ENCODE data around the gene DBR1. TPM values are rescaled to one million over a fixed set of nuclear protein-coding genes. Genes with fewer than 3 reads are reported as not detected.
"Not testable (repeated sequence)": the region's sequence is repeated elsewhere in the genome, so short reads cannot be mapped to it uniquely, and the experiment has no call there.

The DBR1 gene
- polyA plus RNA-seq, 3 donors, result 19.9 to 23.1 (median 21.4) TPM

GRCh38 chr3:138197524-138197923 is 22.8 kb upstream of the DBR1 start:
- no peak for DNase-seq (ENCODE audit: extremely low read depth in 1 of 11, low read depth in 9 of 11, low spot score in 4 of 11)

DNA sequence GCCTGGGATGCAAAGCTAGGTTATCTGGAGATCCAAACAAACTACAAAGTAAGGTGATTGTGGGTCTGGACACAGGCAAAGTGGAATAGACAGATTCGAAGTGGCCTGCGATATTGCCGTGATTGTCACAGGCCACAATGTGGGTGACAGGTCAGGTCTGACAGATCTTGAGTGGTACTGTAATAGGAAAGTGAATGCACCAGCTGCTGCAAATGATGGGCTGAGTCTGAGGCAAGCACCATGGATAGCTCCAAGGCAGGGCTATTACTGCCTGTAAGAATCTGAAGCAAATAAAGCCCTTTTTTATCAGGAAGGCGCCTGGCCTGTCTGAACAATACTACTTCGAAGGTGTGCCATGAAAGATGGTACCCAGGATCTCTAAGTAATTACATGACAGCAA is 22.3 kb upstream of the DBR1 start:
- no peak for DNase-seq (ENCODE audit: extremely low read depth in 1 of 11, low read depth in 9 of 11, low spot score in 4 of 11)

GRCh38 chr3:138196023-138196422 is 21.3 kb upstream of the DBR1 start:
- no peak for DNase-seq (ENCODE audit: extremely low read depth in 1 of 11, low read depth in 9 of 11, low spot score in 4 of 11)

DNA sequence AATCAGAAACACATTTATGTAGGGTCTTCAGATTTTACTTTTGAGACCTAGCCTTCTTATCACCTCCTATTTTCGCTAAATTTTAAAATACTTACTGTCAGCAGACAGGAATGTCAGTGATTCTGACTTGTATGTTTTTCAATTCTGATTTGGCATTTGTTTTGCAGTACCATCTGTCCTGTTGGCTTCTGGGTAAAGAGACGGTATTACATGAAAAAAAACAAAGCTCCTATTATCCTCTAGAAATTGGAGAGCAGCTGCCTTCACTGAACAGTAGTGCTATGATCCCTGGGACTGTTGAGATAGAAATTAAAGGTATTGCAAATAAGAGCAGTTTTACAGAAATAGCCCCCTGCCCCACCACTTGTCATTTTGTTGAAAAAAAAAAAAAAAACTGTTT is 20.8 kb upstream of the DBR1 start:
- DNase-seq (ENCODE audit: extremely low read depth in 1 of 11, low read depth in 9 of 11, low spot score in 4 of 11), result no peak

GRCh38 chr3:138188013-138188730 is 13.5 kb upstream of the DBR1 start:
- no peak for DNase-seq (ENCODE audit: extremely low read depth in 1 of 11, low read depth in 9 of 11, low spot score in 4 of 11)

GRCh38 chr3:138187296-138188012 is 12.7 kb upstream of the DBR1 start, which contains the start of gene ARMC8:
ARMC8 (plus strand) TSS chr3:138187301; CDS start chr3:138187555, 254 bp downstream.
- DNase-seq (ENCODE audit: extremely low read depth in 1 of 11, low read depth in 9 of 11, low spot score in 4 of 11), result peak in 7 of 11 donors; percentile 31 to 89 (median 83)

DNA sequence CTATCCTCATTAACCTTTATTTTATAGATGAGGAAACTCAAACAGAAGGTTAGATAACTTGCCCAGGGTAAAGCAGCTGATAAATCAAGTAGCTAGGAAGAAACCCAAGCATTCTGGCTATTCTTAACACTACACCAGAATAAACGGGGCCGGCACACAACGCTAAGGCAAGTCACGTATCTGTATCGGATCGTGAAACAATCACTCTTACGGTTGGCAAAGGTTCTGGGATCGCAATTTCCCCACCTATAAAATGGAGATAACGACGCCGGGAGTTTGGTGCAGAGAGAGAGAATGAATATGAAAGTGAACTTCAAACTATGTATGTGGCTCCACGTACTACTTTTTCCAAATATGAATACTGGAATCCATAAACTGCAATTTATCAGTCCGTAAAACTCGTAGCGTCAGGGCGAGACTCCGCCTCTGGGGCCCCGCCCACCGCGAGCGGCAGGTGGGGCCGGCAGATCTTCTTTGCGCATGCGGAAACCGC is 12.1 kb upstream of the DBR1 start:
- DNase-seq (ENCODE audit: extremely low read depth in 1 of 11, low read depth in 9 of 11, low spot score in 4 of 11), result peak in 6 of 11 donors; percentile 81 to 87 (median 86)

DNA sequence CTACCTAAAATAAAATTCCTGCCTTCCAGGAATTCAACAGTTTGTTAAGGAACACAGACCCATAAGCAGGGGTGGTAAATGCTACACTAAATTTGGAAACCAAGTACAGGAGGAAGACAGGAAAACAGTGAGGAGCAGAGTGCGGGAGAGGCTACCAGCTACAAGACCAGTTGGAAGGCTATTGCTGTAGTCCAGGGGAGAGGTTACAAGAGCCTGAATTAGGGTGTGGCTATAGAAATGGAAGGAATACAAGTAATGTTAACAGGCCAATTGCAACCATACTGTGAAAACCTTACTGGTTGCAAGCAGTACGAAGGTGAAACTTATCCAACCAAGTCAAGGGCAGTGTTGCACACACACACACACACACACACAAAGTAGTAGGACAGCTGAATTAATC is 11.5 kb upstream of the DBR1 start:
- DNase-seq (ENCODE audit: extremely low read depth in 1 of 11, low read depth in 9 of 11, low spot score in 4 of 11), result no peak

GRCh38 chr3:138184994-138185393 is 10.3 kb upstream of the DBR1 start:
- no peak for DNase-seq (ENCODE audit: extremely low read depth in 1 of 11, low read depth in 9 of 11, low spot score in 4 of 11)

DNA sequence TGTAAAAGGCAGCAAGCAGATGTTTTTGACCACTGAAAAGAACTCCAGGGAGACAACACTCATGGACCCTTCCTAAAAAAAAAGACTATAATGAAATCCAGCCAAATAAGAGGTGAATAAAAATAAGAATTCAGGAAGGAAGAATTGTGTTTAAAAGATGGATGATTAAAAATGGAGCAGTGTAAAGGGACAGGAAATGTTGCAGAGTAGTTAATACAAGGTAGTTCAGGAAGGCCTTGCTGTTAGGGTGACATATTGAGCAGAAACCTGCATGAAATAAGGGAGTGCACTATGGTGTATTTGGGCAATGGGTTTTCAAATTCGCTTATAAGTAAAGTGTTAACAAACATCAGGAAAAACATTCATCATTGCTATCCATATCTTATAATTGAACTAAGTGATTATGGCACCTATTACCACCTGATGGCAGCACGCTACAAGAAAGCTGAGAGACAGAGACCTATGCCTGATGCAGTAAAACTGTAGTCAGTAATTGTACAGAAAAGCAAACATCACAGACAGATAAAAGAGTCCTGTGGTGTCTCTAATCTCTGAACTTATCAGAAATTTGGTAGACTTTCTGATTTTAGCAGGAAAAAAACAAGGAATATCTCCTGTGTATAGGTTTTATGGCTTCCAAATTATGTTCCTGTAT is 5.8 kb upstream of the DBR1 start:
- DNase-seq (ENCODE audit: extremely low read depth in 1 of 11, low read depth in 9 of 11, low spot score in 4 of 11), result no peak

DNA sequence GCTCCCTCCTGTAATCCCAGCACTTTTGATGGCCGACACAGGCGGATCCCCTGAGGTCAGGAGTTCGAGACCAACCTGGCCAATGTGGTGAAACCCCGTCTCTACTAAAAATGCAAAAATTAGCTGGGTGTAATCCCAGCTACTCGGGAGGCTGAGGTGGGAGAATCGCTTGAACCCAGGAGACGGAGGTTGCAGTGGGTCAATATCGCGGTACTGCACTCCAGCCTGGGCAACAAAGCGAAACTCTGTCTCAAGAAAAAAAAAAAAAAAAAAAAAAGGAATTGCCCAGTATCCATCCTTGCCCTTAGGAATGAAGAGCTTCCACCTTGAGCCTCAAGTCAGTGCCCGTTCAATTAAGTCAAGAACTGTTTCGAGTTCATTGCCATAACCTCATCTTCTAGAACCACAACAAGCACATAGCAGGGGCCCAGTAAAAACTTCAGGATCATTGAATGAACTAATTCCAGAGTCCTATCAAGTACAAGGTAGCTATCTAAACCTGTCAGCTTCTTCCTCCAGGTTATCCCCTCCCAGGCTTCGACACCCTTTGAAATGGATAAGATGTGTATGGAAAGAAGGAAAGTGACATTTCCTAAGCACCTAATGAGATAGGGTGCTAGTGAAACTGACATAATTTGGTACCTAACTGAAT is 826 bp downstream of the DBR1 start:
- DNase-seq (ENCODE audit: extremely low read depth in 1 of 11, low read depth in 9 of 11, low spot score in 4 of 11), result no peak

DNA sequence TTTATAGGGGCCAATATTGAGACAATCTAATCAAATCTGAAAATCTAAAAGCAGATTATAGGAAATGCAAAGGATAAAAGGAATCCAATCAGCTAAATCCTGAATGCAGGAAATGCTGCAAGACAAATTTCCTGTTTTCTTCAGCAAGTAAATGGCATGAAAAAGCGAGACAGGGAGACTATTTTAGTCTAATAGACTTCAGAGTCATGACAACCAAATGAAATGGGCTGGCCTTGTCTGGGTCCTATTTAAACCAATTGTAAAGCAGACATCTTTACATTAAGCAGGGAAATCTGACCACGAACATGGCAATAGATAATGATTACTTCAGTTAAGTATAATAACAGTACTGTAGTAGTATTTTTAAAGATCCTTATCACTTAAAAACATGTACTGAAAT is 2.1 kb downstream of the DBR1 start:
- DNase-seq (ENCODE audit: extremely low read depth in 1 of 11, low read depth in 9 of 11, low spot score in 4 of 11), result no peak

GRCh38 chr3:138165061-138165460 is 9.7 kb downstream of the DBR1 start:
- DNase-seq (ENCODE audit: extremely low read depth in 1 of 11, low read depth in 9 of 11, low spot score in 4 of 11), result no peak

DNA sequence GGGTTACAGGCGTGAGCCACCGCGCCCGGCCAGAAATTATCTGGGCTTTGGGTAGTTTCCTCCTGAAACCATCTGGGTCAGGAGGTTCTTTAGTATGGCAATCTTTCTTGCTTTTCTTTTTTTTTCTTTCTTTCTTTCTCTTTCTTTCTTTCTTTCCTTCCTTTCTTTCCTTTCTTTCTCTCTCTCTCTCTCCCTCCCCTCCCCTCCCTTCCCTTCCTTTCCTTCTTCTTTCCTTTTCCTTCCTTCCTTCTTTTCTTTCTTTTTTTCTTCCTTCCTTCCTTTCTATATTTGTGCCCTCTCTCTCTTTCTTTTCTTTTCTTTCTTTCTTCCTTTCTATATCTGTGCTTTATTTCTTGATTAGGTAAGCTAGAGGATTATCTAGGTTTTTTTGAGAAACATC is 17.0 kb downstream of the DBR1 start:
- no peak for DNase-seq (ENCODE audit: extremely low read depth in 1 of 11, low read depth in 9 of 11, low spot score in 4 of 11)

DNA sequence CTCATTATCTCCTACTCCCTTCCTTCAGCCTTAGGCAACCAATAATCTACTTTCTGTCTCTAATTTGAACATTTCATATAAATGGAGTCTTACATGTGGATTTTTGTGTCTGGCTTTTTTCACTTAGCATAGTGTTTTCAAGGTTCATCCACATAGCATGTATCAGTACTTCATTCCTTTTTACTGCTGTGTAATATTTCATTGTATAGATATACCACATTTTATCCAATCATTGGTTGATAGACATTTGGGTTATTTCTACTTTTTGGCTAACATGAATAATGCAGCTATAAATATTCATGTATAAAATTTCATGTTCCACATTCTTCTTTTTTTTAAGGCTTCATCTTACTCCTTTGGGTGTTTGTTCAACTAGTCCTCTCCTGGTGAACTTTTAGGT is 20.2 kb downstream of the DBR1 start:
- no peak for DNase-seq (ENCODE audit: extremely low read depth in 1 of 11, low read depth in 9 of 11, low spot score in 4 of 11)

DNA sequence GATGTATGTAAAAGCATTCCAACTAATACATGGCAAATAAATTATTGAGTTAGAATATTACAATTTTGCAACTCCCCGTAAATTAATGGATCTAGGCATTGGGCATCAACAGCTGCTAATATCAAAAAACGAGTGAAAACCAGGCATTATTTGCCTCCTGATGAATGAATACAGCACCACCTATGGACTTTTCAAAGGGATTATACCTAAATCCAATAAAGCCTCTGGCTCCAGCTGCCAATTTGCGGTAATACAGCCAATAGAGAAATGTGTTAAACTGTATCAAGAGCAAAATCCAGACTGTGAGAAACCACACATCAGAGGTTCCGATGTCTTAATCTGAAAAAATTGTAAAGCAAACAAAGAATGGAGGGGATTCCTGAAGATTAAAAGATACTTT is 26.2 kb downstream of the DBR1 start:
- DNase-seq (ENCODE audit: extremely low read depth in 1 of 11, low read depth in 9 of 11, low spot score in 4 of 11), result no peak

DNA sequence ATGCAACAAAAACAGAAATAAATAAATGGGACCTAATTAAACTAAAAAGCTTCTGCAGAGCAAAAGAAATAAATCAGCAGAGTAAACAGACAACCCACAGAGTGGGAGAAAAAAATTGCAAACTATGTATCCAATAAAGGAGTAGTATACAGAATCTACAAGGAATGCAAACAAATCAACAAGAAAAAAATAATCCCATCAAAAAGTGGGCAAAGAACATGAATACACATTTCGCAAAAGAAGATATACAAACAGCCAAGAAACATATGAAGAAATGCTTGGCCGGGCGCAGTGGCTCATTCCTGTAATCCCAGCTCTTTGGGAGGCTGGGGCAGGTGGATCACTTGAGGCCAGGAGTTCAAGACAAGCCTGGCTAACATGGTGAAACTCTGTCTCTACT is 32.5 kb downstream of the DBR1 start:
- DNase-seq (ENCODE audit: extremely low read depth in 1 of 11, low read depth in 9 of 11, low spot score in 4 of 11), result not testable (repeated sequence)

DNA sequence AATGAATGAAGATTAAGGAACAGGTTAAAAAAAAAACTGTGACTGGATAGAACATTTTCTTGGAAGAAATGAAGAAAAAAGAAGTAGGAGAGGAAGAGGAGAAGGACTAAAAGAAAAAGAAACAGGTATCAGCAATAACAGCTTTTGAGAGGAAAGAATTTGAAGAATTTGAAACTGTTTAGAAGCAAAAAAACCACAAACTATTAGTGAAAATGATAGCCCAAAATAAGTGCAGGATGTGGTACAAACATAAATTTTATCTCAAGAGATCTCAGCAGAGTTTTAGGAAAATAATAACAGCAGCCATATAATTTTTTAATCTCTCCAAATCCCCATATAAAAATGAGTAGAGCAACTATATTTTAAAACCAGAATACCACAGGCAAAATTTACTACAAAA is 33.8 kb downstream of the DBR1 start:
- no peak for DNase-seq (ENCODE audit: extremely low read depth in 1 of 11, low read depth in 9 of 11, low spot score in 4 of 11)

GRCh38 chr3:138139691-138140090 is 35.0 kb downstream of the DBR1 start:
- no peak for DNase-seq (ENCODE audit: extremely low read depth in 1 of 11, low read depth in 9 of 11, low spot score in 4 of 11)

DNA sequence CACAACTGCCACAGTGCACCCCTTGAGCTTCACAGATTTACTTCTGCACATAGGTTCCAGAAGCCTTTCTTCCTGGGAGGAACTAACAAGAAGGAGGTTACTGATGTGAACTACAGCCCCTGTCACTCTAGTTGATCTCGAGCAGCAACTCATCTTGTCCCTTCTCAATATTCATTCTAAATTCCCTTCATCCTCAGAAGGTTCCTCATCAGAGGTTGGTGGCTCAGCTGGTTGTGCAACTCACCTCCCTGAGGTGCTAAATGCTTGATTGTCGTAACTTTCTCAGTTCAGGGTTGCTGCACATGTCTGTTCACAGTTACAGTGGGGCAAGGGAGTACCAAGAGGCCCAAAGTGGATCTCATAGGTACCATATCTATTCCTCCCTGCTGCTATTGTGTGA is 36.9 kb downstream of the DBR1 start:
- no peak for DNase-seq (ENCODE audit: extremely low read depth in 1 of 11, low read depth in 9 of 11, low spot score in 4 of 11)

All from renal cortex interstitium (tissue), 11 donors.